NCI-H187 treated with DMSO at 0.1 percent for 48 hours (cell line): ENCODE measurements around the gene CLSTN2.
A peak's percentile ranks its signal among the peaks of the same experiment; 100 is the strongest.

Experiments
- DNase-seq: peaks from one replicate; lab custom pipeline; 2025; lab: John Stamatoyannopoulos, UW

Gene CLSTN2

DNA sequence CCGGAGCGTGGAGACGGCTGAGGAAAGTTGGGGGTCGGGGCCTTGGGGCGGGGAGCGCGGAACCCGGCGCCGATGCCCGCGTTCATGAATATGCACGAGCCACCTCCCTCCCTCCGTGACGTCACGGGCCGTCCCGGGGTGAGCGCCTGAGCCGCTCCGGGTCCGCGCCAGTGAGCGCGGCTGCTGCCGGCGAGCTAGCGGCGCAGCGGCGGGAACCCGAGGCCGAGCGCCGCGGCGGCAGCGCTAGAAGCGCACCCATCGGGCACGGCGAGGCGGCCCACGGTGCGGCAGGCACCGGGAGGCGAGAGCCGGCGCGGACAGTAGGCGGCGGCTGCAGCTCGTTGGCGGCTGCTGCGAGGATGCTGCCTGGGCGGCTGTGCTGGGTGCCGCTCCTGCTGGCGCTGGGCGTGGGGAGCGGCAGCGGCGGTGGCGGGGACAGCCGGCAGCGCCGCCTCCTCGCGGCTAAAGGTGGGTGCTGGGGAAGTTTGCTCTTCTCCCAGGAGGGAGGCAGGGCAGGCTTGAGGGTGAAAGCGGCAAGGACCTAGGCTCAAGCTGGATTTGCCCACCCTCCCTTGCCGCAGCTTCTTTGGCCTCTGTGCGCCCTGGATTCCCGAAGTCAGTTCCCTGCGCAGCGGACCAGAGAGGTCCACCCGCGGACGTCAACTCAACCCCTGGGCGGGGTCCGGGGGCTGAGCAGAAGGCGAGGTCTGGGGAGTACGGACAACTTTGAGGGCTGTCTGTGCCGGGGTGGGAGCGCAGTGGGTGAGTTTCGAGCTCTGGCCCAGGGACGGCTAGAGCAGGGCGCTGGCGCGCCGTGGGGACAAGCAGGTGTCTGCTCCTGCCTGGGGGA, at the start of gene CLSTN2:
Gene CLSTN2, plus strand, starts transcription at position 170 of the 850 bp plus-strand sequence.
- DNase-seq: no peak

DNA sequence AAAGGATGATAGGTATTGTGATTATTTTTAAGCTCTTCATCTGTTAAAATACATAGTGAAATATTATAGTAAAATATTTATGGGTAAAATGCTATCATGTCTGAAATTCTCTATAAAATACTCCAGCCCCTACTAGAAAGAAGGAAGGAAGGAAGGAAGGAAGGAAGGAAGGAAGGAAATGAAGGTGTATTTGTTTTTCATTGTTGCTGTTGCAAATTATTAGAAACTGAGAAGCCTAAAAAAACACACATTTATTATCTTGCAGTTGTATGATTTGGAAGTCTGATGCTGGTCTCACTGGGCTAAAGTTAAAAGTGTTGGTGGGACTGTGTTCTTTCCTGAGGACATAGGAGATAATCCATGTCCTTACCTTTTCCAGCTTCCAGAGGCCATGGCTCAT, 47.6 kb upstream of the CLSTN2 start:
- DNase-seq: no peak

DNA sequence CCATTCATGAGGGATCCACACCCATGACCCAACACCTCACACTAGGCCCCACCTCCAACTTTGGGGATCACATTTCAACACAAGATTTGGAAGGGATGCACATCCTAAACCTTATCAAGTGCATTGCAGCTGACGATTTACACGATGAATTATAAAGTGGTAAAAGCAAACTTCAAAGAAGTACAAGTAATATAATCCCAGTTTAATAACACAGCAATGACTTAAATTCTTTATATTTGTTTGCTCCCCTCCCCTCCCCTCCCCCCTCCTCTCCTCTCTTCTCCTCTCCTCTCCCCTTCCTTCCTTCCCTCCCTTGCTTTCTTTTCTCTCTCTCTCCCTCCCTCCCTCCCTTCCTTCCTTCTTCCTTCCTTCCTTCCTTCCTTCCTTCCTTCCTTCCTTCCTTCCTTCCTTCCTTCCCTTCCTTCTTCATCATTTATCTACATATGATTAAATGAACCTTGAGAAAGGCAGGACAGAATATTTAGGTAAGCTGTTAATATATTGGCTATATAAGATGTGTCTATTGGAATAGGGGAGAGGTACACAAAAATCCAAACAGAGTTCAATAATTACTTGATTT, 46.3 kb upstream of the CLSTN2 start:
- DNase-seq: no peak

DNA sequence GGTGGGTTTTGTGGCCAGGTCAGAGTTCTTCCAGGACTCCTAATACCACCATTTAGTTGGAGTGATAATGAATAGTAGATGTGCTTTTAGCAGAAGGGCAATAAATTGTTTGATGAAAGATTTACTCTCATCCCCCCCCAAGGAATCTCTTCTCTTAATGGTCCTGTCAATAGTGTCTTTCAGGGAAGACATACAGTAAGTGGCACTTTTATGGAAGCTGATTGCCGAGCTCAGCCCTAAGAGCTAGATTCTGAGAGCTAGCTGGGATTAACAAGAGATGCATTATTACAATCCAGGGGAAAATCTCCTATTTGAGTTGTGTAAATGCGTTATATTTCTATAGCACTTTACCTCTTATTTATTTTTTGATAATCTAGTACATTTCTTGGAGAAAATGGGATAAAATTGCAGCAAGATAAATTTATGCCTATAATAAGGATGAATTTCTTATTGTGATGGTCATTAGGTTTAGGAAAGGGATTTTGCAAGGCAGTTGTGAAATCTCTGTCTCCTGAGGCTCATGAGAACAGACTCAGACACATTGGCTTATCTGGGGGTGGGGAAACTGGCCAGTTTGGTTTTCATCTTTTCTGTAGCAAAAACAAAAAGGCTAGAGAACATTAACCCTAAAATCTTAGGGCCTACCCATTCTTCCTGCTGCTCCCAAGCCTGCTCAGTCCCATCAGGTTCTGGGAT, 41.6 kb upstream of the CLSTN2 start:
- DNase-seq: peak; percentile 31

DNA sequence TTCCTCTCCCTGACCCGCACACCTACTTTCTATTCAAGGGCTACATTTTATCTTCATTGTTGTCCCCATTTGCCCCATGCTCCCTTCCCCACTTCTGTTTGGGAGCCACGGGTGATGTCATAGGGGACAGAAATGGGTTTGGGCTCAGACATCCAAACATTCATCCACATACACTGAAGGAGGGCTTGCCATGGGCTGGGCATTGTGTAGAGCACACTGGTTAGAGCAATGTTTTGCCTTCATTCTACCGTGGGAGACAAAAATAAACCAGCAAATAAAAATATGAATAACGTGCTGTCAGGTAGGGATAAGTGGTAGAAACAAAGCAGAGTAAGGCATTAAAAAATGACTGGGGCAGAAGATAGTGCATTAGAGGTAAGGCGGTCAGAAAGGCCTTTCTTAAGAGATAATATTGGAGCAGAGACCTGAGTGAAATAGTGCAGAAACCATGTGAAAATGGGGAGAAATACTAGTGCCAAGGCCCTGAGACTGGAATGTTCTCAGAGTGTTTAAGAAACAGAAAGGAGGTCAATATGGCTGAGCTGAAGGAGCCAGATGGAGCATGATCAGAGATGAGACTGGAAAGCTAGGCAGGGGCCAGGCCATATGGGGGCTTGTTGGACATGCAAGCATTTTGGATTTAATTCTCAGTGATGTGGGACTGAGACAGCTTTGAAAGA, 40.9 kb upstream of the CLSTN2 start:
- DNase-seq: no peak

DNA sequence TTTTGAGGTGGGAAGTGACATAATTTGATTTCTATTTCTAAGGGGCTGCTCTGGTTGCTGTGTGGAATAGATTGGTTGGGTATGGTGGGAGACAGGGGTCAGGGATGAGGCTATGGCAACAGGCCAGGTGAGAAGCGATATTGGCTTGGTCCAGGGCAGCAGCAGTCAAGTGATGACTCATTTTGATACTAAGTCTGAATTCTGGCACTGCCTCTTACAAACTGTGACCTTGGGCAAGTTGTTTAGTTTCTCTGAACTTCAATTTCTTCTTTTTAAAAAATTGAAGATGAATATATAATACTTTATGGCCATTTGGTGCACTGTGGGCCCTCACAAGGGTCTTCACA, 40.4 kb upstream of the CLSTN2 start:
- no peak for DNase-seq

DNA sequence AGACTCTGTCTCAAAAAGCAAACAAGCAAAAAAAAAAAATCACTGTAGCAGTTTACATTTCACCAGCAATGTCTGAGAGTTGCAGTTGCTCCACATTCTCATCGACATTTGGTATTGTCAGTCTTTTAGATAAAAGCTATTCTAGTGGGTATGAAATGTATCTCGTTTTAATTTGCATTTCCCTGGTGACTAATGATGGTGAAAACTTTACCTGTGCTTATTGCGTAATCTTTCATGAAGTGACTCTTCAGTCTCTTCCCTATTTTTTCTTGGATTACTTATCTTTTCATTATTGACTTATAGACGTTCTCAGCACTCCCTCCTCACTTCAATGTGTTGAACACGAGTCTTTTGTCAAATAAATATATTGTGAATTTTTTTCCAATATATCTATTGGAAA, 37.2 kb upstream of the CLSTN2 start:
- DNase-seq: no peak

DNA sequence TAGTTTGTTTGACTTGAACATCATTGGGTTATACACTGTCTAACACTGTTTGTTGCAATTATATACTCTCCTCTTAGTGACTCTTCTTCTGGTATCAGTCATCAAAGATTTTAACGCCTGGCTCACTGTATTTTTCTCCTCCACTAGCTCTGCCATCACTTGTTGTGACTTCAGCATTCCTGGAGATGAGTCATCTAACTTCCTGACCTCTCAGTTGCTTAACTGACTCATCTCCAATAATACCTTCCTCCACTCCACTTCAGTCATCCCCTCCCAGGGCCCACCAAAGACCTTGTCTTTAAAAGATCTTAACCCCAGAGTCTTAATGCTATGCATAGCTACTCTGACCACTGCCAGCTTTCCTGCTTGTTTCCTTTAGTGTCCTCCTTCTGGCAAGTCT, 28.6 kb upstream of the CLSTN2 start:
- DNase-seq: no peak

DNA sequence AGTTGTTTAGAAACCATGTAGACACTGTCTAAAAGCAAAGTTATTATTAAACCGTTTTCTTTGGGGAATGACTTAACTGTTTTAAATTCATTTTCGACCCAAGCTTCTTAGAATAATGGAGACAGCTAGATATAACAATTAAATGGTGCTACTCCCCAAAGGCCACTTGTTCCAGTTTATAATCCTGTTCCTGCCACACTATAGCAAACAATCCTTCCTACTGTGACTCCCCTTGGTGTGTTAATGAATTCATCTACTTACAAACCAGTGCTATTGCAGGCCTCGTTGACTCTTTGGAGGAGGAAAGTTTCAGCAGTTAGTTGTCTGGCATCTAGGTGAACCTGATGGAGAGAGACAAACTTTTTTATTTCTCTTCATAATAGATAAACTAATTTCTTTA, 25.2 kb upstream of the CLSTN2 start:
- no peak for DNase-seq

DNA sequence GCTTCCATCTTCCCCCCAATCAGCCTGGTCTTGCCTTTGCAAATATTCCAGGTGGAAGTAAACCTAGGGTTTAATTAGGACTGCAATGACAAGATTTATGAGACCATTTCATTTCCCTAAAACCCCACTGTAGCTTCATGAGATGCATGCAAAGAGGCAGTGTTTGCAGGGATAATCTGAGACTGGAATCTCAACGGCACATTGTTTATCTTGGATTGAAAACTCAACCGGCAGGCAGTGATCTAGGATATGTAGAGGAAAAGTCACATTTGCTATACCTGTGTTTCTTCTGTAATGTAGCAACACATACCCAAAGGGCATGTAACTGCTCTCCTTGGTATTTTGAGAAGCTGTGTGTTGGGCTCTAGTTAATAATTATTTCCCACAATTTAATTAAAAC, 18.7 kb upstream of the CLSTN2 start:
- DNase-seq: no peak

DNA sequence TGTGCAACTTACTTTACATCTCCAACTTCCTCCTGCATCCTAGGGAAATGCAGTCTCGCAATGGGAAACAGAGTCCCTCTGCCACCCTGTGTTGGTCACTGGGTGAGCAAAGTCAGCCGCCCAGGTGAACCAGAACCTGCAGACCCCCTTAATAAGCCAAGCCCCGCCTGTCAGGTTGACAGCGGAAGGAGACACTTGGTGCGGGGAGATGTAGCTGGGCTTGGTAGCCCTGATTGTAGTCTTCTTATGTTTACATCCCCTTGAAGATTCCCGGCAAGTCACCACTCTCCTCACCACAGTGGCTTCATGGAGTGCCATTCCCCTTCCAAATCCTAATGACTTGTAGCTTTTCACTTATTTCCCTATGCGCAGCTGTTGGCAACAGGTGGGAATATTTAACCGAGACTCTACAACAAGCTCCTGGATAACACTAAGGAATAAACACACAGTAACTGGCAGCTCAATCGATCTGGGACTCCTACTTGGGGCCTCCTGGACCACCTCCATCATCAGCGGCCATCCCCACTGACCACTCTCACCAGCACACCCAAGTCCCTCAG, 17.7 kb upstream of the CLSTN2 start:
- DNase-seq: no peak

DNA sequence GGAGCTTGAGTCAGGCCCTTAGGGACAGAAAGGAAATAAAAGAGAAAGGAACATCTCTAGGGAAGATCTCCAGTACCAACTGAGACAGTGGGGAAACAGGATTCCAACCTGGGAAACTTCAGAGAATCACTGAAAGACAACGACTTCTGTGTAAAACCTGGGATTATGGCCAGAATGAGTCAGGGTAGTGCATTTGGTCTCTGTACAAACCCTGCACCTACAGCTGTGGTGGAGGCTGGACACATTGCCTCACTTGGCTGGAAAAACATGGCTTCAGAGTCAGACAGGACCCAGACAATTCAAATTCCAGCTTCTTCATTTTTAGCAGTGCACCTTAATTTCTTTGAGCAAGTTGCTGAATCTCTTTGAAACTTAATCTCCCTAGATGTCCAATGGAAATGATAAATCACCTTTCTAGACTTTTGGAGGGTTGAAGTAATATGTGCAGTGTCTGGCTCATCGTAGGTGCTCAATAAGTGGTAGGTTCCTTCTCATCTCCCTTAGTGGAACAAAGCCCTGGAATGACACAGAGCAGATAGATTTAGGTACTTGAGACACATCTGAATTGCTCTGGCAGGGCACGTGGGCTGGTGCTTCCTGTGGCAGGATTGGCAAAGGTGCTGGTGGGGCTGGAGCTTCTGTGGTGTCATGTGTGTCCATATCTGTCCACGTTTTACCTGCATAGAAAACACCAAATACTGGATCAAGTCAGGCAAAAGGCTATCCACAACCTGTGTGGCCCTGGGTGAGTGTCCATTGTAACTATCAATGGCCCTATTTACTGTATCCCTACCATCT, 6.1 kb upstream of the CLSTN2 start:
- DNase-seq: no peak

DNA sequence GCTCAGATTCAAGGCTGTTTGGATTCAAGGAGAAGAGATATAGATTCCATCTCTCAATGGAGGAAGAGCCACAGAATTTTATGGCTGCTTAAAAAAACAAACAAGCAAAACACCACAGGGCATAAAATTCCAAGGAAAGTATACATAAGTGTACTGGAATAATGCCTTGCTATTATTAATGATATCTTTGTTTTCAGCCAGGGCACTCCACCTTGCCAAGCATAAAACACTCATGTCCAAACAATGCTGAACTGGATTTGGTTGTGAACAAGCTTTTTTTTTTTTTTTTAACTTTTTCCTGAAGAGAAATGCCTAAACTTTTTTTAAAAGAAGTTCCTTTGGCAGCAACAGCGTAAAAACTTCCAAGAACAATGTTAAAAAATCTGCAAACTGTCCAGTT, 4.8 kb upstream of the CLSTN2 start:
- no peak for DNase-seq

DNA sequence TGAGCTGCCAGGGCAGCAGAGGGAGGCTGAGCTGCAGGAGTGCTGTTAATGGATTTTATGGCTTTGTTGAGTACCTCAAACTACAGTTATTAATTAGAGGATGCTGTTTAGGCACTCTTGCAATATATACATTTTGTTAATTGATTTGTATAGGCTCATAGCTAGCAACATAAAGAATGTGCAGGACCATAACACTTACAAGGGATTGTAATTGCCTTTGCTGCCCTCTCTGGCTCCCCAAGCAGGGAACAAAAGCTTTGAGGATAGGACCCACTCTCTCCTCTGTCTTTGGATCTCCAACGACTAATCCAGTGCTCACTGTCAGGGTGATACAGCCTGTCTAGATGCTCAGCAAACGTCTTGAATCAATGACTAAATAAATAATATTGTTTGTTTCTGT, 1.2 kb upstream of the CLSTN2 start:
- DNase-seq: no peak

DNA sequence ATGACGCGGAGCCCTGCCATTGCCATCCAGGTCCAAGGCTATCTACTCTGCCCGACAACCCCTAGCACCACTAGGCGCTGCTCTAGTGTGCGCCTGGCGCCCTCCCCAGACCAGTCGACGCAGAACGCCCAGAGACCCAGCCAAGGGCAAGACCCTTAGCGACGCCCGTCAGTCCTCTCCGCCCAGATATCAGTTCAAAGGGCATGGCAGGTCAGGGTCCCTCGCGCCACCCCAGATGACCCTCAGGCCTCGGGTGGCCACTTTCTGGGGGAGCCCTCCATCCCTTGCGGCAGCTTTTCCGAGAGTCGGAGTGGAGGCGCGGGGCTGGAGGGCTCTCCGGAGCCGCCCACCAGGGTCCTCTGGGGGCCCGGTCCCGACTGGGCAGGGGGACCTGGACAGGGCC, 371 bp upstream of the CLSTN2 start:
- peak; percentile 36 for DNase-seq

DNA sequence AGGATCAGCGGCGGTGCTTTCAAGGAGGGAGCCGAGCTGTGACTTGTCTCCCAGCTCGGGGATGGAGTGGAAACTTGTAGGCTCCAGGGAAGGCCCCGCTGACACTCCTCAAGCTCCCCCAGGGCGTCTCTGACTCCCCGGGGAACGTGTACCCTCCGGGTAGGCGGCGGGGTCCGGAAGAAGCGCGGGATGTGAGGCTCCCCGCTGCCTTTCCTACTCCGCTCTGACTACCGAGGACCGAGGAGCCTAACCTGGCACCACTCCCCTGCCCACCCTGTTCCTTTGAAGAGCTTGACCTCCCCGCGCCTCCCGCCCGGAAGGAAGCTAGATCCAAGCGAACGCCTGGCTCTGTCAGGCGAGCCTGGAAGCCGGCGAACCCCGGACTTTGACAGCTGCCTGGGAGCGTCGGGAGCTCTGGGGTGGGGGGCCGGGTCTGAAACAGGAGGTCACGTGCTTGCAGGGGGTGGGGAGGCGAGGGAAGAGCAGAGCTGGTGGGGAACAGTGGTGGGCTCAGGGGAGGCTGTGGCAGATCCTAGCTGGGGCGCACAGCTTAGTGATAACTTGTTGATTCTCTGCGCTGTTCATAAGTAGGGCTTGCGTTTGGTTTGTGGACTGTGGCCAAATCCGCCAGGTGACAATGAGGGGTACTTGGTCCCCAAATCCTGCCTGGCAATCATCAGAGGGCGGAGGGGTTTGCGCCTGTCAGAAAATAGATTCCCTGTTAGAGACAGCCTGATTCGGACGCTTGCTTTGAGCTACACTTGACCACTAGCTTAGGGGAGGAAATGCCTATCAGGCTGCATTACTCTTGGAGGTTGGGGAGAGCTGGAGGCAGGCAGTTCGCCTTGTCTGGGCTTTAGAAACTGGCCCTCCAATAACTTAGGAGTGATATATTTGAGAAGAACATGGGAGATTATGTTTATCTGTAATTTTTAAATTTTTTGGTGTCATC, 1.2 kb downstream of the CLSTN2 start:
- DNase-seq: no peak

DNA sequence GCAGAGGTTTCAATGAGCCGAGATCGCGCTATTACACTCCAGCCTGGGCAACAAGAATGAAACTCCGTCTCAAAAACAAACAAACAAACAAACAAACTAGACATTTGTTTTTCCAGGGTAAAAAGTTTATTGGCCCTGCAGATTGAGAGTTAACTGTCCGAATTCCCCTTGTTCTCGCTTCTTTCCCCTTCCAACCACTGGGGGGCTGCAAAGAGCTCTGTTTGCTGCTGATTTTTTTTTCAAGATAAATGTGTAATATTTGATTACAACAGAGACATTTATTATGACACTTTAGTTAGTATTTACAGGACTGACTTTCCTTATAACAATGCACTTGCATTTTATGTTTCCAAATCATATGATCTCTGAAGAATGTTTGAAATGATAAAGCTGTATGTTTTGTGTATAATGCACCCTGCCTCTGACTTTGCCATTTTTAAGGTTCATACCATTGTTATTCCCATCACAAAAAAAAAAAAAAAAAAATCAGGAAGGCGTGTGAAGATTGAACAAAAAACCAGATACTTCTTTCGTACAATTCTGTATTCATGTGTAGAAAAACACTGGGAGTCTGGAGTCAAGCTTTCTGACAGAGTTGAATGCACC, 2.8 kb downstream of the CLSTN2 start:
- no peak for DNase-seq

DNA sequence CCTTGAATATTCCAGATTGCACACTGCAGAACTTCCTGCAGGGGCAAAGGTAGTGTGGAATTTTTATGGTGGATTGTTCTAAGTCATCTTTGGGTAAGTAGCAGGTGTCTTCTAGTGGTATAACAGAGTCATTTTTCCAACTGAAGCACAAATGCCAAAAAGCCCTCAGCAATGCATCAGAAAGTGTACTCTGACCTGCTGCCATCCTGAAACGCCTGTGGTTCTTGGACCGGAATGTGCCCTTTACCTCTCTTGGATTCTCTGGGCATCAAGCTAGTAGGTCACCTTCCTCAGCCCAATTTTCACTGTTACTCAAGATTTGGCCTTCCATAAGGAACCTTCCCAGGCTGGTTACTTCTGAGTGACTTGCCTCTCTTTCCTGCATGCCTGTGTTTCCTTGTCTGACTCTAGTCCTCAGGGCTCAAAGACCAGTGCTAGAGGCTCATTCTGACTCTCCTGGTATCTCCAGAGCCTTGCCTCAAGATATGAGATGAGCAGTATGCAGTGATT, 4.8 kb downstream of the CLSTN2 start:
- DNase-seq: no peak

DNA sequence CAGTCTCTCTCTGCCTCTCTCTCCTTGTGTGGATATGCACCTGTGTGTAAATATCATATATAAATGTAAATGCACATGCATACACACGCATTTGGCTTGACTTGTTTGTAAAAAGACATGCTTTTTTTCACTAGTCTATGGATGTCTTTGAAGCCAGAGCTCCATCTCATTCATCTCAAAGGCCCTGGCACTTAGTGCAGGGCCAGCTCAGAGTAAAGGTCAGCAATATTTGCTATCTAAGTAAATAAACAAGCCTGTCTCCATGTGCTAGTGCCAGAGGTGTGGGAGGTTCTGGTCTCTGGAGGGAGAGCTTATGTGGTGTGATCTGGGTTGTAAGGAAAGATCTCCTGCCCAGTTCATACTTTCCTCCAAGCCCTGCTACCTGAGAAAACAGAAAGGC, 5.6 kb downstream of the CLSTN2 start:
- DNase-seq: no peak

DNA sequence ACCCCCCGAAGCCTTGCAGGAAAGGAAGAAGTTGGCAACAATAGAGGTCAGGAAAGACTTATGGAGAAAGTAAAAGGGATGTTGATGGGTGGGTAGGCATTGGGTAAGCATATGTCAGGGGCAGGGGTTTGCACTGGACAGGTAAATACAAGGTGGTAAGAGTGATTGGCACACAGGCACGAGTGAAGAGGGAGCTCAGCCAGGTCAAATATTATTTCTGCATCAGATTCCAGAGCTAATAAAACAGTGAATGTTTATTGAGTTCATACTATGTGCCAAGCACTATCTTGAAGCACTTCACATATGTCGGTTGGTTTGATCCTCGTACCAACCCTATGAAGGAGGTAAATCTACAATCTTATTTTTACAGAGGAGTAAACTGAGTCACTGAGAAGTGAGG, 6.6 kb downstream of the CLSTN2 start:
- DNase-seq: no peak
